ENCODE measurements around the gene CTDSPL. TPM values are rescaled to one million over a fixed set of nuclear protein-coding genes. Genes with fewer than 3 reads are reported as not detected.

The CTDSPL gene
- total RNA-seq, 3 donors from 2014 or later (not counting 1 experiment from before 2014, with no cell fraction given), result 0.50 to 3.4 (median 1.8) TPM

GRCh38 chr3:38003817-38004414 lies 142.2 kb downstream of the CTDSPL start:
- intact Hi-C loops (cut with micrococcal nuclease), result loop anchor here (1.0 kb wide), 2 partner anchors 30 to 36 kb away; no protein-coding TSS in a partner anchor
- peaks cover 38% of the 10 kb centered on the region for H3K36me3 ChIP-seq (ENCODE audit: control insufficient read depth, insufficient read depth, low read length)
- Mint-ChIP-seq H3K27me3 (ENCODE audit: low read depth in 2 of 2) (no peaks in the 10 kb centered on the region), H3K36me3 (no peaks in the 10 kb centered on the region), H3K4me3 (no peak overlapping the region), H3K9me3 (no peaks in the 10 kb centered on the region), H3K27ac (no peak overlapping the region), H3K4me1 (peaks cover 7 to 33% of the 10 kb centered on the region in 2 donors)
- H3K4me3 ChIP-seq (ENCODE audit: low read length), result no peak overlapping the region
- DNase-seq (no peak), ATAC-seq (no peak)
- 93% methylated on average over 11 of the region's 11 CpGs for WGBS (ENCODE audit: insufficient coverage)
- H3K27me3 ChIP-seq (ENCODE audit: control insufficient read depth, insufficient read depth, low read length), result no peaks in the 10 kb centered on the region
- no peak overlapping the region for H3K27ac ChIP-seq (ENCODE audit: low read length)
- no peaks in the 10 kb centered on the region for H3K9me3 ChIP-seq (ENCODE audit: control insufficient read depth, insufficient read depth, low read length)
- no peak for TF ChIP-seq CTCF (IDR thresholded peaks at IDR 0.05)
- H3K4me1 ChIP-seq (ENCODE audit: control insufficient read depth, insufficient read depth, low read length), result peaks cover 5% of the 10 kb centered on the region

GRCh38 chr3:38004415-38005075 lies 142.9 kb downstream of the CTDSPL start:
- H3K27ac Mint-ChIP-seq, result peak overlapping the region in 1 of 2 donors; percentile 79
- no peaks in the 10 kb centered on the region for H3K27me3 Mint-ChIP-seq (ENCODE audit: low read depth in 2 of 2)
- TF ChIP-seq CTCF (IDR thresholded peaks at IDR 0.05), result peak; percentile 35
- Histone ChIP-seq H3K4me3 (ENCODE audit: low read length) (no peak overlapping the region), H3K27ac (ENCODE audit: low read length) (no peak overlapping the region), H3K9me3 (ENCODE audit: control insufficient read depth, insufficient read depth, low read length) (no peaks in the 10 kb centered on the region), H3K36me3 (ENCODE audit: control insufficient read depth, insufficient read depth, low read length) (peaks cover 38% of the 10 kb centered on the region), H3K27me3 (ENCODE audit: control insufficient read depth, insufficient read depth, low read length) (no peaks in the 10 kb centered on the region), H3K4me1 (ENCODE audit: control insufficient read depth, insufficient read depth, low read length) (no peaks in the 10 kb centered on the region)
- intact Hi-C loops (cut with micrococcal nuclease), result loop anchor here (1.0 kb wide), 1 partner anchor 36 kb away; no protein-coding TSS in a partner anchor
- no peak overlapping the region for H3K4me3 Mint-ChIP-seq
- no peaks in the 10 kb centered on the region for H3K9me3 Mint-ChIP-seq
- peaks cover 7 to 31% of the 10 kb centered on the region in 2 donors for H3K4me1 Mint-ChIP-seq
- WGBS (ENCODE audit: insufficient coverage), result 89% methylated on average over 14 of the region's 14 CpGs
- ATAC-seq, result peak; percentile 59 to 76 (median 66)
- peak in 1 of 2 donors; percentile 69 for DNase-seq
- H3K36me3 Mint-ChIP-seq, result no peaks in the 10 kb centered on the region

- intact Hi-C loops (cut with micrococcal nuclease), result no loop called here
- Histone ChIP-seq H3K4me3 (ENCODE audit: low read length) (no peak overlapping the region), H3K4me1 (ENCODE audit: control insufficient read depth, insufficient read depth, low read length) (peaks cover 4% of the 10 kb centered on the region), H3K27me3 (ENCODE audit: control insufficient read depth, insufficient read depth, low read length) (no peaks in the 10 kb centered on the region), H3K36me3 (ENCODE audit: control insufficient read depth, insufficient read depth, low read length) (peaks cover 35% of the 10 kb centered on the region), H3K9me3 (ENCODE audit: control insufficient read depth, insufficient read depth, low read length) (no peaks in the 10 kb centered on the region), H3K27ac (ENCODE audit: low read length) (no peak overlapping the region)
- Mint-ChIP-seq H3K27me3 (ENCODE audit: low read depth in 2 of 2) (no peaks in the 10 kb centered on the region), H3K9me3 (no peaks in the 10 kb centered on the region), H3K4me1 (peaks cover 7 to 30% of the 10 kb centered on the region in 2 donors), H3K36me3 (no peaks in the 10 kb centered on the region), H3K4me3 (no peak overlapping the region), H3K27ac (peak overlapping the region; percentile 32 to 79)
- WGBS (ENCODE audit: insufficient coverage), result 80% methylated on average over 15 of the region's 15 CpGs
- ATAC-seq, result no peak
- DNase-seq, result no peak
- TF ChIP-seq CTCF (IDR thresholded peaks at IDR 0.05), result no peak
Observed at GRCh38 chr3:38005076-38006020, 143.7 kb downstream of the CTDSPL start.
